Mucosa of descending colon (tissue), 3 donors: ENCODE data around the gene CHPF. TPM values are rescaled to one million over a fixed set of nuclear protein-coding genes. Genes with fewer than 3 reads are reported as not detected.

ENCODE experiments used
- ATAC-seq: fragments of 200-7000 bp; cut with Tn5 transposase; one replicate; pipeline ENCODE4 v1.9.1; 2020; ENCODE audit warnings: mild to moderate bottlenecking, moderate library complexity
- DNase-seq, 3 donors: peaks; one replicate each; pipeline ENCODE4 v3.0.0-alpha.2; 2020
- H3K36me3 ChIP-seq: fragments of 200-600 bp; one replicate; pipeline ENCODE4 v1.8.0; 2021; ENCODE audit warnings: low read depth, mild to moderate bottlenecking
- H3K4me1 ChIP-seq: fragments of 200-600 bp; one replicate; pipeline ENCODE4 v1.8.0; 2021; ENCODE audit warnings: low read depth, mild to moderate bottlenecking
- H3K4me3 ChIP-seq: fragments of 200-600 bp; one replicate; pipeline ENCODE4 v1.8.0; 2021; ENCODE audit warnings: mild to moderate bottlenecking
- H3K9me3 ChIP-seq: fragments of 200-600 bp; one replicate; pipeline ENCODE4 v1.8.0; 2021; ENCODE audit warnings: mild to moderate bottlenecking
- CTCF ChIP-seq: fragments of 200-600 bp; IDR thresholded peaks from one replicate; pipeline ENCODE4 v1.8.0; 2022; ENCODE audit warnings: antibody characterized with exemption, mild to moderate bottlenecking
- intact Hi-C, 2 donors: fragments of 100-400 bp; cut with DNase I in 1 of 2; cut with micrococcal nuclease in 1 of 2; formaldehyde crosslinking; loops; one replicate each; pipeline versions ENCODE4 v1.11.0 to v1.11.1; 2022; cut with DNase I, micrococcal nuclease
- total RNA-seq, 3 donors: library from RNA; stranded (reverse); fragmentation: NEBNext Ultra II Directional in 2 of 3; extraction: Animal tissue kit (Norgen Biotek cat#: 25700) in 2 of 3; gene quantifications; one replicate each; pipeline versions ENCODE4 v1.2.1 to v1.2.4, GENCODE V29; 2021 to 2023
- donor health status: DM: no; HTN: no; CAD: no; lungs with moderate emphysema.
- donor health status: DM: no; HTN: no; CAD: no.
- donor health status: DM: no; HTN: yes; CAD: no.

The CHPF gene
- total RNA-seq, 3 donors from 2014 or later: 19.4 to 25.9 (median 20.5) TPM

GRCh38 chr2:219569635-219570034, 26.0 kb upstream of the CHPF start:
- no peak for DNase-seq
- Histone ChIP-seq H3K4me1 (peaks cover 15% of the 10 kb centered on the region), H3K36me3 (no peaks in the 10 kb centered on the region), H3K4me3 (no peak overlapping the region), H3K9me3 (no peaks in the 10 kb centered on the region)
- no peak for ATAC-seq
- TF ChIP-seq CTCF: no peak
- intact Hi-C loops: no loop called here

- DNase-seq (no peak), ATAC-seq (no peak)
- H3K4me3 ChIP-seq: no peak overlapping the region
- H3K9me3 ChIP-seq: no peaks in the 10 kb centered on the region
- no peaks in the 10 kb centered on the region for H3K36me3 ChIP-seq
- peaks cover 15% of the 10 kb centered on the region for H3K4me1 ChIP-seq
- TF ChIP-seq CTCF: no peak
- intact Hi-C loops: no loop called here
Observed at GRCh38 chr2:219569041-219569440, 25.4 kb upstream of the CHPF start.

GRCh38 chr2:219567791-219568361, 24.3 kb upstream of the CHPF start:
- intact Hi-C loops: no loop called here
- no peaks in the 10 kb centered on the region for H3K9me3 ChIP-seq
- no peak for ATAC-seq
- H3K36me3 ChIP-seq: no peaks in the 10 kb centered on the region
- peaks cover 15% of the 10 kb centered on the region for H3K4me1 ChIP-seq
- no peak for DNase-seq
- no peak overlapping the region for H3K4me3 ChIP-seq
- TF ChIP-seq CTCF: no peak

GRCh38 chr2:219567131-219567530, 23.5 kb upstream of the CHPF start:
- no peak for DNase-seq
- TF ChIP-seq CTCF: no peak
- H3K36me3 ChIP-seq: no peaks in the 10 kb centered on the region
- H3K4me1 ChIP-seq: peaks cover 15% of the 10 kb centered on the region
- intact Hi-C loops: no loop called here
- ATAC-seq: no peak
- no peaks in the 10 kb centered on the region for H3K9me3 ChIP-seq
- no peak overlapping the region for H3K4me3 ChIP-seq

GRCh38 chr2:219566640-219567039, 23.0 kb upstream of the CHPF start:
- no peak for TF ChIP-seq CTCF
- Histone ChIP-seq H3K4me3 (no peak overlapping the region), H3K9me3 (no peaks in the 10 kb centered on the region), H3K36me3 (no peaks in the 10 kb centered on the region), H3K4me1 (peaks cover 15% of the 10 kb centered on the region)
- DNase-seq (no peak), ATAC-seq (no peak)
- intact Hi-C loops: no loop called here
